ENCODE measurements around the gene APIP.

APIP gene

GRCh38 chr11:34877375-34877975 is 38.7 kb downstream of the APIP start:
- DNase-seq: no peak

- no peak for DNase-seq
Observed at GRCh38 chr11:34874202-34874601, 42.0 kb downstream of the APIP start.

DNA sequence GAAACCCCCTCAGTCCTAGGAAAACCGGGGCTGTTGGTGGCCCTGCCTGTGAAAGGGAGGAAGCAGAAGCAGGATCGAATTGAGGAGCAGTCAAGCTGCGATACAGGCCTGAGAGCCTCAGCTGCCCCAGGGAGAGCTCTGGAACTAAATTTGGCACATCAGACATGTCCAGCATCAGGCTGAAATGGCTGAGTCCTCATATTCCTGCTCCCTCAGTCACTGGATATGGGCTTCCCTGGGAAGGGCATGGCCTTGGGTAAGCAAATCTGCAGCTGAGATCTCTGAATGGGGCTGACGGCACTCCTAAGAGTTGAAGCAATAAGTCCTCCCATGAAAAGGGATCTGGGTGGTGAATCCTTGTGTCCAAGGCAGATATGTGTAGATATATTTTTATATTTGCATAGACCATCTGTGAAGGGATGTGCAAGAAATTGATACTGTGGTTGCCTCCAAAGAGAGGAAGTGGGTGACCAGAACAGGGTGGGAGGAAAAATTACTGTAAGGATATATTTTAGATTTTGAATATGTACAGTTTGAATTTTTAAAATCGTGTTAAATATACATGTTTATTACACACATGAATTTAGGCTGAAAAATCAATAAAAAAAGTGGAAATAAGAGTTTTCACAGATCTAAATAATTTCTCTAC is 45.5 kb downstream of the APIP start:
- DNase-seq: no peak

DNA sequence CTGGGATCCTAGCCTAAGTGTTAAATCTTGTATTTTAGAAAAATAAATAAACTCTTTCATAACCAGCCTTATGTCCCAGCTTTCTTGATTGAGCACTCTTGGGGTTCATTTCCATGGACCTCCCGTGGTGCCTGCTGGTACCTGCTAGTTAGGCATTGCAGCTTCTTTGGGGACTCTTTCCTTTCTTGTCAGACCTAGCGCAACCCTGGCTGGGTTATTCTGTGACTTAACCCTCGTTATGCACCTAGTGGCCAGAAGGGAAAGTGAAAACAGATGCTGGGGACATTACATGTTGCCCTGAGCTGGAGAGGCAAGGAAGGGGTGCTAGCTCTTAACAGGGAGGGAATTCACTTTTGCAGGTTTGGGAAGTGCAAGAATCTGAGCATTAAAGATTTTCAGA is 46.8 kb downstream of the APIP start:
- no peak for DNase-seq

- no peak for DNase-seq
Observed at GRCh38 chr11:34866375-34866774, 49.8 kb downstream of the APIP start.

DNA sequence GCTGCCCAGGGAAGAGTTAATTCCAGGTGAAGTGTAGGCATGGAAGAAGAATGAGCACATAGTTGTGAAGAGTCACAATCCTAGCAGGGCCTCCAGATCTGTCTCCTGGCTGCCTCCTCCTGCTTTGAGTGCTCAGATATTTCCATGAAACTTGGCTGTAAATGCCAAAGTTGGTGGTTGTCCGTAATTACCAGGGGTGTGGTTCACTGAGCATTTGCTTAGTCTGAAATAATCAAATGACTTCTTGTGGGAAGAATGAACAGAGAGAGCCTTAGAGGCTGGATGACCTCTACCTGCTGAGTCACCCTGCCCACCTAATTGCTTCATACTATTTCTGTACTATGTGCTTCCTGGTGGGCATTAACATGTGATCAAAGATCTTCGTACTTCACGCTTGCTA is 50.9 kb downstream of the APIP start:
- no peak for DNase-seq

GRCh38 chr11:34864424-34864823 is 51.8 kb downstream of the APIP start:
- no peak for DNase-seq

- DNase-seq: no peak
Observed at GRCh38 chr11:34863048-34863447, 53.1 kb downstream of the APIP start.

DNA sequence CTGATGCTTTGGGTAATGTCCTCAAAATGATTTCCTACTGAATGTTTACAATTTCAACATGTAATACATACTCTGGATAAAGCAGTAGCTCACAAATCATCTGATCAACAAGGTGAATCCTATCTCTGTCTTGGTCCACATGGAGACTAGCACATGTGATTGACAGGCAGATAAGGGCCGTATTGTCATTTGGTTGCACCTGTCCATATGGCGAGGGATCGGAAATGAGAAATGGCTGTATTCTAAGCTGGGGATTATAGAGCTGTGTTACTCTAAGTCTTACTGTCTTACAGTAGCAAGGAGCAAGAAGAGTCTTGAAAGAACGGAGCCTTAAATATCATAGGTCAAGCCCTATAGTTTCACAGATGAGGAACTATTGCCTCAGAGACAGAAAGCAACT is 55.7 kb downstream of the APIP start:
- no peak for DNase-seq

GRCh38 chr11:34860034-34860433 is 56.1 kb downstream of the APIP start:
- no peak for DNase-seq

DNA sequence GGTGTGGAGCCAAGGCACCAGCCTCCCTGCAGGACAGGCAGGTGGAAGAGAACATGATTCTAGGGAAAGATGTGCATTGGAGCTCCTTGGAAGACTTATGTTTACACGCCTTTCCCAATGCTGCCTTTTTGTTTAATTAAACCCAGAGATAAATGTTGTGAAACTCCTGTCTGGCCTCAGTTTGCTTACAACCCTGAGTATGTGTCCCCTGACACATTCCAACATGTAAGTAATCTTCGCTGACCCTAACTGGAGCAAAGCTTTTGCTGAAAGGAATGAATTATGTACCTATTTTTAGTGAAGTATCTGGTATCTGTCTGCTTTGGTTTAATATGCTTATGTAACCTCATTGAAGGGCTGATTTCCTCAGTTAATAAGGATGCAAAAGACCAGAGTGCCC is 56.7 kb downstream of the APIP start:
- no peak for DNase-seq

DNA sequence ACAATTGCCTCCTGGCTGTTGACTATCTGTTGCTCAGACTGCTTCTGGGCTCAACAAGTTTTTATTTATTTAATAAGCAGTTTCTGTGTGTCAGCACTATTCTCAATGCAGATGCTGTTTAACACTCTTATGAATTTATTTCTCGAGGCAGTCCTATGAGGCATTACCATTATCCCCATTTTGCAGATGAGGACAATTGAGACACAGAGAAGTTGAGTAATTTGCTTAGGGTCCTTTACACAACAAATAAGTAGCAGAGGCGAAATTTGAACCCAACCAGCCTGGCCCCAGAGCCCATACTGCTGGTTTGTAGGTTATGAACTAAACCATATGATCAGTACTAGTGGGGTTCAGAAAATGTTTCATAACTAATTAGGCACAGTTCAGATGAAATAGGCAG is 58.7 kb downstream of the APIP start:
- DNase-seq: no peak

GRCh38 chr11:34856251-34856650 is 59.9 kb downstream of the APIP start:
- DNase-seq: no peak

DNA sequence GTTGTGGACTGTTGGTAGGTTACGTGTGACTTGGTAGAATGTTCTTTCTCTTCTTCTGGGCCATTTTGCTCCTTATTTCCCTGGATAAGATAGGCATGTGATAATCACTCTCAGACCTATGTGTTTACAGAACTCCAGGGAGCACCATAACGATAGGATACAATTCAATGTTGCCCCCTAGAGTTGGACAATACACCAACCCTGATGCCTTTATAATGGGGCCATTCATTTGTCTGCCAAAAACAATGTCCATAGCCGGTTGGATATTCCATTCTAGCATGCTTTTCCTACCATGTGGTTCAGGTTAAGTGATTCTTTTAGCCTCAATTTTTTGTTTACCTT is 60.5 kb downstream of the APIP start:
- no peak for DNase-seq

- DNase-seq: no peak
Observed at GRCh38 chr11:34855021-34855753, 61.0 kb downstream of the APIP start.

DNA sequence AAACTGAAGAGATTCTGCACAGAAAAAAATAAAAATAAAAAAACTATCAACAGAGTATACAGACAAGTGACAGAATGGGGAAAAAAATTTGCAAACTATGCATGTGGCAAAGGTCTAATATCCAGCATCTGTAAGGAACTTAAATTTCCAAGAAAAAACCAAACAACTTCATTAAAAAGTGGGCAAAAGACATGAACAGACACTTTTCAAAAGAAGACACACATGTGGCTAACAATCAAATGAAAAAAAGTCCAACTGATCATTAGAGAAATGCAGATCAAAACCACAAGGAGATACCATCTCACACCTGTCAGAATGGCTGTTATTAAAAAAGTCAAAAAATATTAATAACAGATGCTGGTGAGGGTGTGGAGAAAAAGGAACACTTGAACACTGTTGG is 64.3 kb downstream of the APIP start:
- DNase-seq: no peak

- DNase-seq: no peak
Observed at GRCh38 chr11:34850334-34850733, 65.8 kb downstream of the APIP start.

- no peak for DNase-seq
Observed at GRCh38 chr11:34846467-34846866, 69.7 kb downstream of the APIP start.

DNA sequence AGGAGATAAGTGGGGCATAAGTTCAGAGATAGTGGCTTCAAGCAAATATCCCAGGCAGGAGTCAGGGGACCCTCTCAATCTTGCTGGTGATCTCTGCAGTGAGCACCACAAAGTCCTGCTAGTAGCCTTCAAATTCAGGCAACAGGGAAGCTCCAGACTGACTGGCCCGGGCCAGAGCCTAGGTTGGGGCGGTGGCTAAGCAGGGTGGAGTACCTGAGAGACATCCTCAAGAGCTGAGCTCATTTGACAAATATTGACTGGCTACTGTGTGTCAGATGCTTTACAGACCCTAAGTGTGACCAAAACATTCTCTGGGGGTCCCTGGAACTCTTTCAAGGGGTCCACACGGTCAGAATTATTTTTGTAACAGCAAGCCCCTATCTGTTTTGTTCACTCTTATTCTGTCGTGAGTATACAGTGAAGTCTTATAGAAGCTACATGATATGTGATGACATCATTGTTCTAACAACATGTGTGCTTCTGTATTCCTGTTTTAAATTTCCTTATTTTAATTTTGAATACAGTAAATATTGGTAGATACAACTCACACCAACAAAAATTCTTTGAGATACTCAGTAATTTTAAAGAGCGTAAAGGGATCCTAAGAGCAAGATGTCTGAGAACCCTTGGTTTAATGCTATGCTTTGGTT is 71.6 kb downstream of the APIP start:
- no peak for DNase-seq

GRCh38 chr11:34843271-34843670 is 72.9 kb downstream of the APIP start:
- DNase-seq: no peak

- no peak for DNase-seq
Observed at GRCh38 chr11:34840736-34841386, 75.3 kb downstream of the APIP start.

DNA sequence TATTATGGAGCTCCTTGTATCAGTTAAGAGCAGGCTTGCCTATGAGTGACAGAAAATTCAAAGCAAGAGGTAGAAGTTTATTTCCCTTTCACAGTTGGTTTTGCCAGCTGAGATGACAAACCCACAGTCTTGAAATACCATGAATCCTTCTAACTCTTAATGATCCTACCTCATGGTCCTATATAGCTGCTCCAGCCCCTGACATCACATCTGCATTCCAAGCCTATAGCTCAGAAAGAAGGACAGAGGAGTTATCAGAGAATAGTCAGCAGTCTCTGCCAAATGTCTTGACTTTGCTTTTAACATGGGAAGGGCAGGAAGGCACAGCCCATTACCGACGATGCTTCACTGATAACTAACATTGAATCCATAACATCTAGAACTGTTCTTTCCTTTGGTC is 76.2 kb downstream of the APIP start:
- DNase-seq: no peak
